ENCODE results near the gene THBD. TPM values are rescaled to one million over a fixed set of nuclear protein-coding genes. Genes with fewer than 3 reads are reported as not detected.

Gene THBD
- total RNA-seq, 1 donor from 2014 or later, result 104 TPM

- no peak overlapping the region for H3K27ac ChIP-seq
- H3K27me3 ChIP-seq, result no peaks in the 10 kb centered on the region
- intact Hi-C loops (cut with DNase I), result no loop called here
- H3K36me3 ChIP-seq, result no peaks in the 10 kb centered on the region
- no peaks in the 10 kb centered on the region for H3K9me3 ChIP-seq
- DNase-seq (no peak), ATAC-seq (no peak)
- peaks cover 23% of the 10 kb centered on the region for H3K4me1 ChIP-seq
- no peak for TF ChIP-seq CTCF (IDR thresholded peaks at IDR 0.05)
- H3K4me3 ChIP-seq, result no peak overlapping the region
Measured at GRCh38 chr20:23065266-23066201, 16.1 kb upstream of the THBD start.

GRCh38 chr20:23063581-23063980 is 14.1 kb upstream of the THBD start:
- Histone ChIP-seq H3K9me3 (no peaks in the 10 kb centered on the region), H3K27ac (no peak overlapping the region), H3K4me3 (no peak overlapping the region), H3K4me1 (peaks cover 38% of the 10 kb centered on the region), H3K36me3 (no peaks in the 10 kb centered on the region), H3K27me3 (no peaks in the 10 kb centered on the region)
- no peak for ATAC-seq
- DNase-seq, result no peak
- intact Hi-C loops (cut with DNase I), result no loop called here
- no peak for TF ChIP-seq CTCF (IDR thresholded peaks at IDR 0.05)

- H3K27ac ChIP-seq, result no peak overlapping the region
Measured at GRCh38 chr20:23063168-23063567, 13.7 kb upstream of the THBD start.

GRCh38 chr20:23062632-23063031 is 13.2 kb upstream of the THBD start:
- no peak overlapping the region for H3K4me3 ChIP-seq
- peaks cover 38% of the 10 kb centered on the region for H3K4me1 ChIP-seq
- intact Hi-C loops (cut with DNase I), result no loop called here
- no peaks in the 10 kb centered on the region for H3K27me3 ChIP-seq
- no peak for ATAC-seq
- no peaks in the 10 kb centered on the region for H3K9me3 ChIP-seq
- no peak overlapping the region for H3K27ac ChIP-seq
- no peak for DNase-seq
- H3K36me3 ChIP-seq, result no peaks in the 10 kb centered on the region
- TF ChIP-seq CTCF (IDR thresholded peaks at IDR 0.05), result no peak

More at GRCh38 chr20:23063168-23063567, 13.7 kb upstream of the THBD start:
- Histone ChIP-seq H3K4me1 (peaks cover 38% of the 10 kb centered on the region), H3K9me3 (no peaks in the 10 kb centered on the region), H3K36me3 (no peaks in the 10 kb centered on the region), H3K27me3 (no peaks in the 10 kb centered on the region), H3K4me3 (no peak overlapping the region)
- DNase-seq (no peak), ATAC-seq (no peak)
- intact Hi-C loops (cut with DNase I), result no loop called here
- TF ChIP-seq CTCF (IDR thresholded peaks at IDR 0.05), result no peak

GRCh38 chr20:23061734-23062561 is 12.5 kb upstream of the THBD start:
- Histone ChIP-seq H3K9me3 (no peaks in the 10 kb centered on the region), H3K27ac (peak overlapping the region; percentile 32), H3K4me3 (no peak overlapping the region), H3K36me3 (no peaks in the 10 kb centered on the region), H3K27me3 (no peaks in the 10 kb centered on the region), H3K4me1 (peaks cover 38% of the 10 kb centered on the region)
- TF ChIP-seq CTCF (IDR thresholded peaks at IDR 0.05), result peak; percentile 57
- DNase-seq, result no peak
- ATAC-seq, result peak; percentile 82
- intact Hi-C loops (cut with DNase I), result no loop called here
